WTC11 (cell line): ENCODE measurements around the gene SEZ6L. TPM values are rescaled to one million over a fixed set of nuclear protein-coding genes. Genes with fewer than 3 reads are reported as not detected.

ENCODE experiments used
- ATAC-seq: fragments of 200-7000 bp; cut with Tn5 transposase; 2 replicates; pipeline ENCODE4 v1.10.0; 2021; ENCODE audit warnings: mild to moderate bottlenecking, moderate library complexity
- CTCF ChIA-PET: fragments of 300-600 bp; sonication (Branson Sonifier 250); formaldehyde crosslinking; loops from one replicate; lab custom pipeline; 2021; ENCODE audit warnings: antibody characterized with exemption; lab: Charles Lee
- POLR2A ChIA-PET: fragments of 350-600 bp; sonication (Branson Sonifier 250); formaldehyde crosslinking; loops from one replicate; lab custom pipeline; 2021; ENCODE audit warnings: antibody characterized with exemption; lab: Charles Lee
- DNase-seq: peaks from one replicate; pipeline ENCODE4 v3.0.0; 2021; ENCODE audit warnings: low spot score
- H3K27ac Mint-ChIP-seq: 2 replicates; pipeline ENCODE4 v1.8.0; 2021; ENCODE audit warnings: mixed read lengths
- H3K27me3 Mint-ChIP-seq: 2 replicates; pipeline ENCODE4 v1.8.0; 2021; ENCODE audit warnings: low read depth, mild to moderate bottlenecking, moderate library complexity, mixed read lengths
- H3K36me3 Mint-ChIP-seq: 2 replicates; pipeline ENCODE4 v1.8.0; 2021; ENCODE audit warnings: mixed read lengths
- H3K4me1 Mint-ChIP-seq: 2 replicates; pipeline ENCODE4 v1.8.0; 2022; ENCODE audit warnings: mixed read lengths
- H3K4me3 Mint-ChIP-seq: 2 replicates; pipeline ENCODE4 v1.8.0; 2021; ENCODE audit warnings: mild to moderate bottlenecking, moderate library complexity, mixed read lengths
- H3K9me3 Mint-ChIP-seq: 2 replicates; pipeline ENCODE4 v1.8.0; 2021; ENCODE audit warnings: mixed read lengths
- ATF1 ChIP-seq: sonication (generic); formaldehyde crosslinking; IDR thresholded peaks from 2 replicates; pipeline ENCODE4 v1.8.1; 2023; ENCODE audit warnings: mild to moderate bottlenecking, moderate library complexity, missing genetic modification reagents
- CREB1 ChIP-seq: sonication (generic); formaldehyde crosslinking; IDR thresholded peaks from 2 replicates; pipeline ENCODE4 v1.8.0; 2023; ENCODE audit warnings: mild to moderate bottlenecking, missing genetic modification reagents
- EMX1 ChIP-seq: fragments of 250-450 bp; sonication (Bioruptor Pico); IDR thresholded peaks from 2 replicates; pipeline ENCODE4 v1.8.0; 2021; ENCODE audit warnings: mild to moderate bottlenecking
- ETV6 ChIP-seq: sonication (generic); formaldehyde crosslinking; IDR thresholded peaks from 2 replicates; pipeline ENCODE4 v1.8.1; 2022; ENCODE audit warnings: mild to moderate bottlenecking, missing genetic modification reagents
- GTF2I ChIP-seq: fragments of 250-450 bp; sonication (Bioruptor Pico); conservative IDR thresholded peaks from 2 replicates; pipeline ENCODE4 v1.4.0; 2021; ENCODE audit warnings: mild to moderate bottlenecking
- JUN ChIP-seq: sonication (generic); formaldehyde crosslinking; IDR thresholded peaks from 2 replicates; pipeline ENCODE4 v1.8.0; 2023; ENCODE audit warnings: mild to moderate bottlenecking, missing genetic modification reagents
- KAT7 ChIP-seq: sonication (generic); formaldehyde crosslinking; IDR thresholded peaks from 2 replicates; pipeline ENCODE4 v1.8.1; 2023; ENCODE audit warnings: missing genetic modification reagents, mild to moderate bottlenecking, borderline replicate concordance
- NFATC4 ChIP-seq: fragments of 250-450 bp; sonication (Bioruptor Pico); IDR thresholded peaks from 2 replicates; pipeline ENCODE4 v1.9.0; 2021; ENCODE audit warnings: mild to moderate bottlenecking
- NFE2L1 ChIP-seq: sonication (generic); formaldehyde crosslinking; IDR thresholded peaks from 2 replicates; pipeline ENCODE4 v1.8.1; 2023; ENCODE audit warnings: missing genetic modification reagents
- NFYB ChIP-seq: sonication (generic); formaldehyde crosslinking; conservative IDR thresholded peaks from 2 replicates; pipeline ENCODE4 v1.8.0; 2022; ENCODE audit warnings: low read depth, missing genetic modification reagents
- SMAD3 ChIP-seq: sonication (generic); formaldehyde crosslinking; IDR thresholded peaks from 2 replicates; pipeline ENCODE4 v1.8.0; 2022; ENCODE audit warnings: missing genetic modification reagents, mild to moderate bottlenecking, borderline replicate concordance
- TCF7 ChIP-seq: sonication (generic); formaldehyde crosslinking; IDR thresholded peaks from 2 replicates; pipeline ENCODE4 v1.8.0; 2022; ENCODE audit warnings: mild to moderate bottlenecking, low read depth, missing genetic modification reagents, moderate library complexity
- TEAD1 ChIP-seq: sonication (generic); formaldehyde crosslinking; IDR thresholded peaks from 2 replicates; pipeline ENCODE4 v1.8.0; 2022; ENCODE audit warnings: mild to moderate bottlenecking, missing genetic modification reagents
- ZNF121 ChIP-seq: sonication (generic); formaldehyde crosslinking; IDR thresholded peaks from 2 replicates; pipeline ENCODE4 v1.8.0; 2023; ENCODE audit warnings: missing genetic modification reagents
- ZNF138 ChIP-seq: sonication (generic); formaldehyde crosslinking; conservative IDR thresholded peaks from 2 replicates; pipeline ENCODE4 v1.8.1; 2022; ENCODE audit warnings: mild to moderate bottlenecking, moderate library complexity, missing genetic modification reagents
- ZNF232 ChIP-seq: sonication (generic); formaldehyde crosslinking; IDR thresholded peaks from 2 replicates; pipeline ENCODE4 v1.8.0; 2022; ENCODE audit warnings: mild to moderate bottlenecking, missing genetic modification reagents
- ZNF263 ChIP-seq: sonication (generic); formaldehyde crosslinking; IDR thresholded peaks from 2 replicates; pipeline ENCODE4 v1.8.1; 2022; ENCODE audit warnings: low read depth, mild to moderate bottlenecking, moderate library complexity, missing genetic modification reagents
- ZNF423 ChIP-seq: fragments of 250-450 bp; sonication (Bioruptor Pico); IDR thresholded peaks from 2 replicates; pipeline ENCODE4 v2.1.2; 2022; ENCODE audit warnings: mild to moderate bottlenecking, moderate library complexity
- total RNA-seq: library from RNA; stranded (reverse); gene quantifications from 3 replicates; pipeline ENCODE4 v1.2.3, GENCODE V29; 2021
- TF ChIP-seq, protein P1 (sequence below): sonication (generic); formaldehyde crosslinking; IDR thresholded peaks from 2 replicates; pipeline ENCODE4 v1.8.0; 2022; ENCODE audit warnings: mild to moderate bottlenecking, missing genetic modification reagents
- TF ChIP-seq, protein P2 (sequence below): fragments of 200-600 bp; IDR thresholded peaks from 2 replicates; pipeline ENCODE4 v1.8.0; 2022; ENCODE audit warnings: antibody characterized with exemption
- TF ChIP-seq, protein P3 (sequence below): sonication (generic); formaldehyde crosslinking; IDR thresholded peaks from 2 replicates; pipeline ENCODE4 v1.8.1; 2023; ENCODE audit warnings: mild to moderate bottlenecking, missing genetic modification reagents, moderate library complexity
- TF ChIP-seq, protein P4 (sequence below): sonication (generic); formaldehyde crosslinking; IDR thresholded peaks from 2 replicates; pipeline ENCODE4 v1.8.1; 2023; ENCODE audit warnings: mild to moderate bottlenecking, missing genetic modification reagents
- TF ChIP-seq, protein P5 (sequence below): fragments of 250-450 bp; sonication (Bioruptor Pico); IDR thresholded peaks from 2 replicates; pipeline ENCODE4 v2.1.2; 2022; ENCODE audit warnings: mild to moderate bottlenecking, moderate library complexity

The SEZ6L gene
- total RNA-seq, 1 experiment from 2014 or later: 0.57 TPM

DNA sequence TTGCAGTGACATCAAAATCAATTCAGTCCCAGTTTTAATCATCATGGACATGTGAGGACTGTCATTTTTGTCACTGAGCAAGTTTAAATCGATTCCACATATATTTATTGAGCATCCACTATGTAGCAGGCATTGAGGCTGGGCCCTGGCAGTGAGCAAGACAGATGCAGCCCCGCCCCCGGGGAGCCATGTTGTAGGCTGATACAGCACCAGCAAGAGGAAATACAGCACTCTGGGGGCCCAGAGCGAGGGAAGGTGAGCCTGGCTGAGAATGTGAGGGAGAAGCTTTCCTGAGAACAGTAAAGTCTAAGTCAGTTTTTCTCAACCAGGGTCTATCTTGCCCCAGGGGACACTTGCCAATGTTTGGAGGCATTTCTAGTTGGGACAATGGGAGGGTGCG is 151.2 kb downstream of the SEZ6L start:
- TF ChIP-seq ZNF232 (CRISPR knock-in tag): no peak
- TF ChIP-seq ZNF423 (CRISPR knock-in tag): no peak
- no peak for TF ChIP-seq EMX1 (CRISPR knock-in tag)
- TF ChIP-seq ZNF263 (CRISPR knock-in tag): no peak
- TF ChIP-seq, protein P1, sequence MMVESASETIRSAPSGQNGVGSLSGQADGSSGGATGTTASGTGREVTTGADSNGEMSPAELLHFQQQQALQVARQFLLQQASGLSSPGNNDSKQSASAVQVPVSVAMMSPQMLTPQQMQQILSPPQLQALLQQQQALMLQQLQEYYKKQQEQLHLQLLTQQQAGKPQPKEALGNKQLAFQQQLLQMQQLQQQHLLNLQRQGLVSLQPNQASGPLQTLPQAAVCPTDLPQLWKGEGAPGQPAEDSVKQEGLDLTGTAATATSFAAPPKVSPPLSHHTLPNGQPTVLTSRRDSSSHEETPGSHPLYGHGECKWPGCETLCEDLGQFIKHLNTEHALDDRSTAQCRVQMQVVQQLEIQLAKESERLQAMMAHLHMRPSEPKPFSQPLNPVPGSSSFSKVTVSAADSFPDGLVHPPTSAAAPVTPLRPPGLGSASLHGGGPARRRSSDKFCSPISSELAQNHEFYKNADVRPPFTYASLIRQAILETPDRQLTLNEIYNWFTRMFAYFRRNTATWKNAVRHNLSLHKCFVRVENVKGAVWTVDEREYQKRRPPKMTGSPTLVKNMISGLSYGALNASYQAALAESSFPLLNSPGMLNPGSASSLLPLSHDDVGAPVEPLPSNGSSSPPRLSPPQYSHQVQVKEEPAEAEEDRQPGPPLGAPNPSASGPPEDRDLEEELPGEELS: no peak
- TF ChIP-seq ZNF138 (CRISPR knock-in tag): no peak
- TF ChIP-seq CREB1 (CRISPR knock-in tag): no peak
- TF ChIP-seq KAT7 (CRISPR knock-in tag): no peak
- TF ChIP-seq, protein P2, sequence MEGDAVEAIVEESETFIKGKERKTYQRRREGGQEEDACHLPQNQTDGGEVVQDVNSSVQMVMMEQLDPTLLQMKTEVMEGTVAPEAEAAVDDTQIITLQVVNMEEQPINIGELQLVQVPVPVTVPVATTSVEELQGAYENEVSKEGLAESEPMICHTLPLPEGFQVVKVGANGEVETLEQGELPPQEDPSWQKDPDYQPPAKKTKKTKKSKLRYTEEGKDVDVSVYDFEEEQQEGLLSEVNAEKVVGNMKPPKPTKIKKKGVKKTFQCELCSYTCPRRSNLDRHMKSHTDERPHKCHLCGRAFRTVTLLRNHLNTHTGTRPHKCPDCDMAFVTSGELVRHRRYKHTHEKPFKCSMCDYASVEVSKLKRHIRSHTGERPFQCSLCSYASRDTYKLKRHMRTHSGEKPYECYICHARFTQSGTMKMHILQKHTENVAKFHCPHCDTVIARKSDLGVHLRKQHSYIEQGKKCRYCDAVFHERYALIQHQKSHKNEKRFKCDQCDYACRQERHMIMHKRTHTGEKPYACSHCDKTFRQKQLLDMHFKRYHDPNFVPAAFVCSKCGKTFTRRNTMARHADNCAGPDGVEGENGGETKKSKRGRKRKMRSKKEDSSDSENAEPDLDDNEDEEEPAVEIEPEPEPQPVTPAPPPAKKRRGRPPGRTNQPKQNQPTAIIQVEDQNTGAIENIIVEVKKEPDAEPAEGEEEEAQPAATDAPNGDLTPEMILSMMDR: no peak
- no peak for TF ChIP-seq SMAD3
- no peak for TF ChIP-seq JUN (CRISPR knock-in tag)
- TF ChIP-seq, protein P3, sequence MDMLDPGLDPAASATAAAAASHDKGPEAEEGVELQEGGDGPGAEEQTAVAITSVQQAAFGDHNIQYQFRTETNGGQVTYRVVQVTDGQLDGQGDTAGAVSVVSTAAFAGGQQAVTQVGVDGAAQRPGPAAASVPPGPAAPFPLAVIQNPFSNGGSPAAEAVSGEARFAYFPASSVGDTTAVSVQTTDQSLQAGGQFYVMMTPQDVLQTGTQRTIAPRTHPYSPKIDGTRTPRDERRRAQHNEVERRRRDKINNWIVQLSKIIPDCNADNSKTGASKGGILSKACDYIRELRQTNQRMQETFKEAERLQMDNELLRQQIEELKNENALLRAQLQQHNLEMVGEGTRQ: no peak
- TF ChIP-seq, protein P4, sequence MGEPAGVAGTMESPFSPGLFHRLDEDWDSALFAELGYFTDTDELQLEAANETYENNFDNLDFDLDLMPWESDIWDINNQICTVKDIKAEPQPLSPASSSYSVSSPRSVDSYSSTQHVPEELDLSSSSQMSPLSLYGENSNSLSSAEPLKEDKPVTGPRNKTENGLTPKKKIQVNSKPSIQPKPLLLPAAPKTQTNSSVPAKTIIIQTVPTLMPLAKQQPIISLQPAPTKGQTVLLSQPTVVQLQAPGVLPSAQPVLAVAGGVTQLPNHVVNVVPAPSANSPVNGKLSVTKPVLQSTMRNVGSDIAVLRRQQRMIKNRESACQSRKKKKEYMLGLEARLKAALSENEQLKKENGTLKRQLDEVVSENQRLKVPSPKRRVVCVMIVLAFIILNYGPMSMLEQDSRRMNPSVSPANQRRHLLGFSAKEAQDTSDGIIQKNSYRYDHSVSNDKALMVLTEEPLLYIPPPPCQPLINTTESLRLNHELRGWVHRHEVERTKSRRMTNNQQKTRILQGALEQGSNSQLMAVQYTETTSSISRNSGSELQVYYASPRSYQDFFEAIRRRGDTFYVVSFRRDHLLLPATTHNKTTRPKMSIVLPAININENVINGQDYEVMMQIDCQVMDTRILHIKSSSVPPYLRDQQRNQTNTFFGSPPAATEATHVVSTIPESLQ (CRISPR knock-in tag): no peak
- no peak for TF ChIP-seq ETV6 (CRISPR knock-in tag)
- POLR2A ChIA-PET: no interaction called here
- Mint-ChIP-seq H3K27ac (no peak overlapping the region), H3K9me3 (no peaks in the 10 kb centered on the region), H3K4me3 (no peak overlapping the region), H3K27me3 (no peaks in the 10 kb centered on the region), H3K4me1 (no peaks in the 10 kb centered on the region), H3K36me3 (no peaks in the 10 kb centered on the region)
- CTCF ChIA-PET: interaction anchor here (2.0 to 8.9 kb wide), 3 partner anchors 10 to 149 kb away, joined by 11 to 62 read pairs (median 16); no protein-coding TSS in a partner anchor
- no peak for DNase-seq
- no peak for ATAC-seq

DNA sequence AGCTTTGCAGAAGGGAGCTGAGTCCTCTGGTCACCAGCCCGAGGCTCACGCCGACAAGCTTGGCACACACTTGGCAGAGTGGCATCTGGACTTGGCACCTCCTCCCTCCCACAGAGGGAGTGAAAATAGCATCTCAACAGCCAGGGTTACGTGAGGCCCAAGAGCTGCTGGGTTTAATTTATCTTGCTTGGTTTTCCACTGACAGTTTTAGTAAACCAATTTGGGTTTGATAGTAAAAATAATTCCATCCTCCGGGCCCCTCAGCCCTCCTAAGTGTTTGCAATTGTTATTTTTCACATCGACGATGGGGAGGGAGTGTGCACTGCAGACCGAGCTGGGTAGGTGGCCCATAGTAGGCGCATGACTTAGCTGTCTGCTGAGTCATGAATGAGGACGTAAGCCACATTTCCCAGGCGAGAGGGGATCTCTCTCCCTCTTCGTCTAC is 152.2 kb downstream of the SEZ6L start:
- no peaks in the 10 kb centered on the region for H3K27me3 Mint-ChIP-seq
- ATAC-seq: no peak; the same call in 1 of the 2 replicates
- CTCF ChIA-PET: interaction anchor here (1.2 to 8.9 kb wide), 4 partner anchors 9 to 150 kb away, joined by 3 to 62 read pairs (median 14); no protein-coding TSS in a partner anchor
- no peaks in the 10 kb centered on the region for H3K4me1 Mint-ChIP-seq
- H3K27ac Mint-ChIP-seq: no peak overlapping the region; the same call in 1 of the 2 replicates
- POLR2A ChIA-PET: no interaction called here
- TF ChIP-seq NFE2L1 (CRISPR knock-in tag) (0 out of 2 replicates have a peak, but pooled peaks have one; percentile 21), CREB1 (CRISPR knock-in tag) (no peak)
- TF ChIP-seq, all 79 proteins: peak for 1
- no peak overlapping the region for H3K4me3 Mint-ChIP-seq
- no peak for DNase-seq
- H3K9me3 Mint-ChIP-seq: no peaks in the 10 kb centered on the region
- no peaks in the 10 kb centered on the region for H3K36me3 Mint-ChIP-seq

DNA sequence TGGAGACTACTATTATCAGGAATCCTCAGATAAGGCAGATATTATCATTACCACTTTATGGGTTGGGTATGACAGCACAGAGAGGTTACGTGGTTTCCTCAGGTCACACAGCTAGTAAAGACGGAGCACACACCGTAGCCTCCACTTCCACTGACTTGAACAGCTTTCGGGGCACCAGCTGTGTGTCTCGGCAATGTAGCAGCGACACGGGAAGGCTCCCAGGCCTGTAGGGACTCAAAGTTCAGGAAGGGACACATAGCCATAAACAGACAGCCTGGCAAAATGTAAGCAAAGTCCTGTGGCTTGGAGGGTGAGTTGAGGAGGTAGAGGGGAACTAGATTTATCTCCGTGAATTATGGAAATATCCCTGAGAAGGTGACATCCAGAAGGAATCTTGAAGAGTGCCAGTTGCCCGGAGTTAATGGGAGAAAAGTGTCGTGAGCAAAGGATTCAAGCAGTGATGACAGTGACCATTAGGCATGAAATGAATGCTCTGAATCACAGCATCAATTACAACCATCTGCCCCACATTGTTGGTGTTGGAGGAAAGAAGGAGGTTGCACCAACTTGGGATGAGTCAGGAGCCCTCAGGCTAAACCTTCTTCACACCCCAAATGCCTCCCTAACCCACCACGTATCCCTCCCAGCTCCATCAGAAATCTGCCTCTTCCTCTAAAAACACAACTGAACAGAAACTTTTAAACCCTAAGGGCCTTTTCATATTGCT is 153.1 kb downstream of the SEZ6L start:
- H3K4me1 Mint-ChIP-seq: no peaks in the 10 kb centered on the region
- H3K9me3 Mint-ChIP-seq: no peaks in the 10 kb centered on the region
- no peak overlapping the region for H3K27ac Mint-ChIP-seq
- H3K27me3 Mint-ChIP-seq: no peaks in the 10 kb centered on the region
- no peak for DNase-seq
- ChIA-PET POLR2A (no interaction called here), CTCF (interaction anchor here (1.2 to 8.9 kb wide), 4 partner anchors 9 to 151 kb away, joined by 3 to 62 read pairs (median 14); no protein-coding TSS in a partner anchor)
- H3K36me3 Mint-ChIP-seq: no peaks in the 10 kb centered on the region
- no peak for ATAC-seq
- no peak overlapping the region for H3K4me3 Mint-ChIP-seq
- TF ChIP-seq NFATC4 (CRISPR knock-in tag) (no peak), TCF7 (CRISPR knock-in tag) (no peak), TEAD1 (no peak), GTF2I (CRISPR knock-in tag) (no peak), NFYB (CRISPR knock-in tag) (no peak), ZNF121 (CRISPR knock-in tag) (no peak), ATF1 (CRISPR knock-in tag) (no peak), ETV6 (CRISPR knock-in tag) (no peak)
- TF ChIP-seq, protein P5, sequence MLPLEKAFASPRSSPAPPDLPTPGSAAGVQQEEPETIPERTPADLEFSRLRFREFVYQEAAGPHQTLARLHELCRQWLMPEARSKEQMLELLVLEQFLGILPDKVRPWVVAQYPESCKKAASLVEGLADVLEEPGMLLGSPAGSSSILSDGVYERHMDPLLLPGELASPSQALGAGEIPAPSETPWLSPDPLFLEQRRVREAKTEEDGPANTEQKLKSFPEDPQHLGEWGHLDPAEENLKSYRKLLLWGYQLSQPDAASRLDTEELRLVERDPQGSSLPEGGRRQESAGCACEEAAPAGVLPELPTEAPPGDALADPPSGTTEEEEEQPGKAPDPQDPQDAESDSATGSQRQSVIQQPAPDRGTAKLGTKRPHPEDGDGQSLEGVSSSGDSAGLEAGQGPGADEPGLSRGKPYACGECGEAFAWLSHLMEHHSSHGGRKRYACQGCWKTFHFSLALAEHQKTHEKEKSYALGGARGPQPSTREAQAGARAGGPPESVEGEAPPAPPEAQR (CRISPR knock-in tag): no peak
